Activated CD4-positive, alpha-beta T cell treated with anti-CD3 and anti-CD28 coated beads for 24 hours (primary cell): ENCODE results near the gene MOB2.

Experiments used
- DNase-seq, 2 donors: peaks; one replicate each; pipeline ENCODE4 v3.0.0-alpha.2; 2020; ENCODE audit warnings: low read depth in 2 of 2

MOB2 gene, protein sequence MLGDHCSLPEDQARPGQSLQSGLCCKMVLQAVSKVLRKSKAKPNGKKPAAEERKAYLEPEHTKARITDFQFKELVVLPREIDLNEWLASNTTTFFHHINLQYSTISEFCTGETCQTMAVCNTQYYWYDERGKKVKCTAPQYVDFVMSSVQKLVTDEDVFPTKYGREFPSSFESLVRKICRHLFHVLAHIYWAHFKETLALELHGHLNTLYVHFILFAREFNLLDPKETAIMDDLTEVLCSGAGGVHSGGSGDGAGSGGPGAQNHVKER

DNA sequence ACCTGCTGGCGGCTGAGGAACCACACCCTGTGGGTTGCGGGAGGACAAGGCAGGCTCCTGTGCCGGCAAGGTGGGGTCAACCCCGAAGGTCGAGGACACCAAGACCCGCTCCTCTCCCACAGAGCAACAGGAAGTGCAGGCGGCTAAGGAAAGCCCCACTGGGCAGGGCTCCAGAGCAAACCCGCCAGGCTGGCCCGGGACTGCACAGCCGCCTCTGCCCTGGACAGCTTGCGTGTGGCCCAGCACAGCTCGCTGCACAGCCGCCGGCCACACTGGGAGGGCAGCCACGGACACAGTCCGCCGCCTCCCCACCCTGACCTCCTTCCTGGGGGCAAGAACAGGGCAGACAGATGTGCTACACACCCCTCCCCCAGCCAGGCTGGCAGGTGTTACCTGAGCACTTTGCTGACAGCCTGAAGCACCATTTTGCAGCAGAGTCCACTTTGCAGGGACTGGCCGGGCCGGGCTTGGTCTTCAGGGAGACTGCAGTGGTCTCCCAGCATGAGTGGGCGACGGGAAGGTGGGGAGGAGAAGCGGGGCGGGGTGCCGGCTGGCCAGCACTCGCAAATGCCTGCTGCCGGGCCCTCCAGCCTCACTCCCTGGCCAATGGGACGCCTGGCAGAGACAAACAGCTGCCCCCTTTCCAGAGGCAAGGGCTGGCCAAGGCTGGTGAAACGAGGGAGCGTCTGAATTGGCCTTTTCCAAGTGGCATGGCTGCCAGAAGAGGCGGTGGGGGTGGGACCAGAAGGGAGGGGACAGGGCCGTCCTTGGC lies at the start of gene MOB2:
MOB2 (minus strand) TSS at position 726 of the 772 bp plus-strand sequence; CDS start at position 503, 223 bp downstream.
- no peak for DNase-seq

DNA sequence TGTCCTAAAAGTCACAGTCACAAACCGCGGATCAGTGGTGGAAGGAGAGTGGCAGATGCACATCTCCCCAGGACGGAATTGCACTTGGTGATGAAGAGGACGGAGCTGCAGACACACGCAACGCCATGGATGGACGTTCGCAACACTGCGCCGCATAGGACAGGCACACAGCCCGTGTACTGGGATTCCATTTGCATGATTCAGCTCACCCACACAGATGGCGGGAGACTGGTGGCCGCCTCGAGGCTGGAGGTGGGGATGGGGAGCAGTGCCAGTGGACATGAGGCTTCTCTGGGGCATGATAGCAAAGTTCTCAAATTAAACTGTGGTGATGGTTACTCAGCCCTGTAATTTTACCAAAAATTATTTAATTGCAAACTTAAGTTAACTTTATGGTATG lies 48.1 kb upstream of the MOB2 start:
- DNase-seq, result no peak

DNA sequence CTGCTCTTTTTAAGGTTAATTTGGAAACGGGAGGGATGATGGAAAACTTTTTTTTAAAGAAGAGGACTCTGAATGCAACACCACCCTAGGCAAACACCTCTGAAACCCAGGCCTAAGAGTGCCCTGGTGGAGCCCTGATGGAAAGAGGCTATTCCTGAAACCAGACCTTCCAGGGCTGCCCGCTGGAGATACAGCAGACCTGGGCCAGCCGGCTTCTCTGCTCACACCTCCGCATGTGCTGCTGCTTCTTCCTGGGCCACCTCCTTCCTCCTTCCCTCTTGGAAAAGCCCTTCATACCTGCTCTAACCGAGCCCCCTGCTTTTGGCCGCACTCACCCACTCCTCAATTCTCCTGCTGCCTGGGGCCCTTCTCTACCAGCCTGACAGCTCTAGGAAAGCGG lies 47.6 kb upstream of the MOB2 start:
- no peak for DNase-seq

DNA sequence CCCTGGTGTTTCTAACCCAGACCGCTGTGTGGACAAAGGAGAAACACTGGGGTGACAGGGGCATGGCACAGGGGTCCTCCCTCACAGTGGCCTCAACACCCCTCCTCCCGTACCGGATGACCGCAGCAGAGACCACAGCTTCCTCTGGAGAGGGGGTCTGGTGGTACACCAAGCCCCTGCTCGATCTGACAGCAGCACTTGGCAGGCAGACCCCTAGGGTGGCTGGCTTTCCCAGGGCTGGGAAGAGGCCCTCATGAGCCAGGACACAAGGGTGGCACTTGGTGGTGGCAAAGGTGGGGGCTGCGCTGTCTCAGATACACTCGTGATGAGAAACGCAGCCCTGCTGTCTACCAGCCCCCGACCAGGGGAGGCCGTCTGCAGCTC lies 46.8 kb upstream of the MOB2 start:
- no peak for DNase-seq

DNA sequence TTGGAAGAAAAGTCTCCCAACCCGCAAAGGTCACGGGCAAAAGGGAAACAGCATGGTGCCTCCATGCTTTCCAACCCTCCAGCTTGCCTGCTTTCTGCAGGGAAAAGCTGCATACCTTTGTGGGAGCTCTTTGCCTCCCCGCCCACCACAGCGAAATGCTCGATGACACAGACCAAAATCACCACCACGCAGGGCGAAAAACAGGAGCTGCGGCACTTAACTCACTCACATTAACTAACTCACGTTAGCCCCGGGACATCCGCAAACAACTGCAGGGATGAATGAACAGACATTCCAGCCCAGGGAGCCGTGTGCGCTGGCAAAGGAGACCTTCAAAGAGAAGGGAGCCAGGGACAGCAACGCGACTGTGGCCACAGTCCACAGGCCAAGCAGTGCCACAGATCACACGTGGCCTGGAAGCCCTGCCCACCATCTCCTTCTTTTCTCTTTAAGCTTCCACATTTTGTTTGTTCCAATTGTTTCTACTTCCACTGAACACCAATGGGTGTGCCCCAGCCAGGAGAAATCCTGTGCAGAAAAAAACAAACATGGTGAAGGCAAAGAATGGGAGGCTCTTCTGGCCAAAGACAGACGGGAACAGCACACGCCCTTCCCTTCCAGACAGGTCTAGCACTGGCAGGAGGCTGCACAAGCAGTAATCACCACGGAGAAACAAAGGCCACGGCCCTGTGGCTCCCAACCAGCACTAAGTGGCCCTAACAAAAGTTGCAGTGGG lies 46.2 kb upstream of the MOB2 start:
- DNase-seq, result no peak

DNA sequence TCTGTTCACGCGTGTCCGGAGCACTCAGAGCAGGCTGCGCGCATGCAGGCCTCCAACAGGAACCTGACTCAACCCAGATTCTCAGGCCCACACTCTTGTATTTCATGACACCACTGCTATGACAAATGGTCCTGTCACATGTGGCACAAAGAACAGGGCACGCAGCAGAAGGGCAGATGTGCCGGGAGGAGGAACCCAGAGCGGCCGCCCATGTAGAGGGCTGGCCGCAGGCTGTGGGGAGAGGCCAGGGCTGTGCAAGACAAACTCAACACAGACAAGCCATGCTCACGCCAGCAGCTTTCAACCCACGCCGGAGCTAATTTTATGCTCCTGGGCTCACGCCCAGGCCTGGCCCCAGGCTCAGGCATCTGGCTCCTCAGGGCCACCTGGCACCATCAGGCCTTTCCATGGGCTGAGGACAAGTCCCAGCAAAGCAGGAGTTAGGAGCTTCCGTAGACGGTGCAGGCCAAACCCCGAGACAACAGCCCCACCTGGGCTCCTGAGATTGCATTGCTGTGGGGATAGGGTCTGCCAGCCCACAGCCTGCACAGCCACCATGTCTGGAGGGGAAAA lies 45.5 kb upstream of the MOB2 start:
- no peak for DNase-seq

DNA sequence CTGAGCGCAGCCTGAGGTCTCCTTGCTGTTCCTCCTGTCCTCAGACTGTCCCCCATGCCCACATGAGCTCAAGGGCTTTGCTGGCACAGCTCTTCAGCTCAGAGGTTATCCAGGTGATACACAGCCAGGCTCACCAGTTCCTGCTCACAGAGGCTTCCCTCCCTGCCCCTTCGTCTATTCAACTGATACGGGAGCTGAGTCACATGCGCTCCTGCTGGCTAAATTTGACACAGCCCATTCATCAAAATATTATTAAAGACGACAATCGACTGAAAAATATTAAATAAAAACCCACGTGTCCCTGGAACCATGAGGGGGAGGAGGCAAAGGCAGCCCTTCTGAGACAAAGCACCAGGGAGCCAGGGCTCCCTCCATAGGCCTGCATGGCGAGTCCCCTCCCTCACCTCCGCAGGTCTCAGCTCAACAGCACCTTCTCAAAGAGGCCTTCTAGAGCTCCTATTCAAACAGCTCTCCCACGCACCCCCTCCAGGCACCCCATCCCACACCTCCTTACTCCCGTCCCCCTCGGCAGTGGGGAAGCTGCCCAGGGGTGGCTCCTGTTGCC lies 45.0 kb upstream of the MOB2 start:
- DNase-seq, result no peak

DNA sequence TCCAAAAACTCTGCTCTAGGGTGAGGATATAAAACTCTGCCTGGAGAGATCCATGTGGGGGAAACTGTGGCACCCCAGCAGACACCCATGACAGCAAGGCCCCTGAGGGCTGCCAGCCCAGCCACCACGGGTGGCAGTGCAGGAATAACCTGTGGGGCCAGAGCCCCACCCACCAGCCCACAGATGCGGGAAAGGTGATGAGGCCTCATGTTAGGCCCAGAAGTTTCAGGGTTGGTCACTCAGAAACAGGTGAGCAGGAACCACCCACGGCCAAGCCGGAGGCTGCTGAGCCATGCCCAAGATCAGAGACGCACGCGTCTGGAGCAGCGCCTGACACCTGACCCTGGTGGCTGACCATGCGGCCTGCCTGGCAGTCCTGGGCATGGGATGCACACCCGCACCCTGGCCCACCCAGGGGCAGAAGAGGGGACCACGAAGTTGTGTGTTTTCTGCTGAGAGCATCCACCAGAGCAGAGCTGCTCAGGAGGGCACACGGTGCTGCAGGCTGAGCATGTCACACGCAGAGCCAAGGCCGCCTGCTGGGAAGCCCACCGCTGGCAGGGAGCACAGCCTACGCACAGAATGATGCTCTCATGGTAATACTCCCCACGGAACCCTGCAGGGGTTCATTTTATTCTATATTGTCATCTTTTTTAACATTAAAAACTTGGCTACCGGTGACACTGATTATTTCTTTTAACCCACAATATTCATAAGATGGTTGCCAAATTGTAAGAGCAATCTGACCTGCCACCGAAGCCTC lies 44.3 kb upstream of the MOB2 start:
- no peak for DNase-seq

DNA sequence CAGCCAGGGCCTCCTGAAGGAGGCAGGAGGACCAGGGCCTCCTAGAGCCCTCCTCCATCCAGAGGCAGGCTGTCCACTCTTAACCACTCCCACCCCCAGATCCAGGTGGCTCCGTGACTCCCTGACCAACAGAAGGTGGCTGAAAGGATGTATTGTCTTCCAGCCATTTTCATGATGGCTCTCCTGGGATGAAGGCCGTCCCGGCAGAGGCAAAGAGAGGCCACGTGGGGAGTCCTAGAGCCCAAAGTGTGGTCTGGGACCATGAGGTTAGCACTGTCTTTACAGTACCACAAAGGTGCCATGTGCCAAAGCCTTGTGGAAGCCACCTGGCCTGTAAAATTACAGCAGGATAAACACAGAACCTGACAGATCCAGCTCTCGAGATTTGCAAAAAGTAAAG lies 43.2 kb upstream of the MOB2 start:
- no peak for DNase-seq

DNA sequence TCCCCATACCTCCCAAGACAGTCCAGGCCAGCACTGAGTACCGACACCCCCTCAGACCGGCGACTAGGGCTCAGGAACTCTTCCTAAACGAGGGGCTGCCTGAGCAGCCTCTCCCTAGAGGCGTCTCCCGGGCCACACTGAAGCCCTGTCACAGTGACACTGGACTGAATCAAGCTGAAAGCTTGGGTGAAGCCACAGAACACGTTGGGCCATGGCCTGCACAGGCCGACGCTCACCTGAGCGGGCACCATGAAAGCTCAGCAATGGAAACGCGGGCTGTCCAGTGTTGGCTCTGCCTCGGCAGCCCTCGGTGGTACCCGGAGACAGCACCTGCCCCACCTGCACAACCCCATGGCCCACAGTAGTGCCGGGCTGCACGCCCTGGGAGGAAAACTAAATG lies 42.7 kb upstream of the MOB2 start:
- no peak for DNase-seq

DNA sequence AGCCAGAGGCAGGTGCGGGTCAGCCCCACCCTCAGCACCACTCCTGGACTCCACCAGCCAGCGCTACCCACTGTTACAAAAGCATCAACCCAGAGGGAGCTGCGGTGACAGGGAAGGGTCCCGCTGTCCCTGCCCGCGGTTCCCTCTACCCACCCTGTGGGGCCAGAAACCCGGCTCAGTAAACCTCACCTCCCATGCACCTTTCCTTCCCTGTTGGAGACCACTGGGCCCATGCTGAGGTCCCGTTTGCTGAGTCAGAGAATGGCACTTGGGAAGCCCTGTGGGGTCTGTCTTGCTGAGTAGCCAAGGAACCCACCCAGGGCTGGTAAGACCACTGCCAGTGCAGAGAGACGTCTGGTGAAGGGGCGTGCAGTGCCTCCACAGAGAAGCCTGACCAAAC lies 42.1 kb upstream of the MOB2 start:
- DNase-seq, result no peak

DNA sequence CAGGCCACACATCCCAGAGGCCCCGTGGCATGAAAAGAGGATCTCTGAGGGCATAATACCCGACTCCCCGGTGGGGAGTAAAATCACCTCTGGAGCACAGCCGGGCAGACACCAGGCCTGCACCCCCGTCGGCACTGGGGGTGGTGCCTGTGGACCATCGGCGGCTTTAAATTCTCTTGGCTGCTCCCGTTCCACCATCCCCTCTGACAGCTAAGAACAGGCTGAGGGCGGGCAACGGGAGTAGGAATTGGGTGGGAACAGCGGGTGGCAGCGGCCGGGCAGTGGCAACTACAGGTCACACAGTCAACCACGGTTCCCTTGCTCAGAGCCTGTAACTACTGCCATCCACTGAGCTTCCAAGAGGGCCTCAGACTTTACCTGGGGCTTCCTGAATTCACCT lies 40.2 kb upstream of the MOB2 start:
- no peak for DNase-seq

DNA sequence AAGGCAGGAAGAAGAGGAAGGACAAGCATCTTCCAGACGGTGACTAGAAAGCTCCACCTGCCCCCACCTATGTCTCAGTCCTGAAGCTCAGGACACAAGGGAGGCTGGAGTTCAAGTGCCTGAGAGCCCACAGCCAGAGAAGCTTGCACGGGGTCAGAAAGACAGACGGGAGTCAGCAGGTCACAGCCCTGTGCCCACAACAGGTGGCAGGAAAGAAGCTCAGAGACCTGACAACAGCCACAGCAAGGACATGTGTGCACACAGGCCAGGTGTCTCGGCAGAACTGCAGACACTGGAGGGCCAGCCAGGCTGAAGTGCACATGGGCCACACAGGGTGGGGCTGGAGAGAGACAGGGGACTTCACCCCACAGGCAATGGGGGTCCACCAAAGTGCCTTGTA lies 37.2 kb upstream of the MOB2 start:
- no peak for DNase-seq

DNA sequence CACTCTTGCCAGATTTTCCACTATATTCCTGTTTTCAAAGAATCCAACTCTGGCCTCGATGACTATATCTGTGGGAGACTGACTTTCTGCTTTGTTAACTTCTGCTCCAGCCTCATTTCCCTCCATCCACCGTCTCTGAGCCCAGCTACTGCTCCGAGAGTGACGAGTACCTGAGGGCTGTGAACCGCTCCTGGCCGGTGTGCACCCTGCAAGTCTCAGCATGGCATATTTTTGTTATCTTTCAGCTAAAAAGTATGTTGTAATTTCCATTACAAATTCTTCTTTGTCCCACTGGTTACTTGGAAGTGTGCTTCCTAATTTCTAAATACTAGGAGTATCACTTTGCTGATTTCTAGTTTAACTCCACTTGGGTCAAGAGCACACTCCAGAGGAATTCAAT lies 36.5 kb upstream of the MOB2 start:
- DNase-seq, result no peak

DNA sequence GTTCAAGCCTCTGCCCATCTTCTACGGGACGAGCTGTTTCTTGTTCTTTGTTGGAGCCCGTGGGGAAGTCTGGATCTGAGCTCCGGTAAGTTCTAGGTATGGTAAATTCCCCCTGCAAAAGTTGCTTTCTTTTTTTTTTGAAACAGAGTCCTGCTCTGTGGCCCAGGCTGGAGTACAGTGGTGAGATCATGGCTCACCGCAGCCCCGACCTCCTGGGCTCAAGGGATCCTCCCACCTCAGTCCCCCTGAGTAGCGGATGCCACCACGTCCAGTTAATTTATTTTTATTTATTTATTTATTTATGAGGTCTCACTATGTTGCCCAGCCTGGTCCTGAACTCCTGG lies 35.5 kb upstream of the MOB2 start:
- DNase-seq, result no peak

DNA sequence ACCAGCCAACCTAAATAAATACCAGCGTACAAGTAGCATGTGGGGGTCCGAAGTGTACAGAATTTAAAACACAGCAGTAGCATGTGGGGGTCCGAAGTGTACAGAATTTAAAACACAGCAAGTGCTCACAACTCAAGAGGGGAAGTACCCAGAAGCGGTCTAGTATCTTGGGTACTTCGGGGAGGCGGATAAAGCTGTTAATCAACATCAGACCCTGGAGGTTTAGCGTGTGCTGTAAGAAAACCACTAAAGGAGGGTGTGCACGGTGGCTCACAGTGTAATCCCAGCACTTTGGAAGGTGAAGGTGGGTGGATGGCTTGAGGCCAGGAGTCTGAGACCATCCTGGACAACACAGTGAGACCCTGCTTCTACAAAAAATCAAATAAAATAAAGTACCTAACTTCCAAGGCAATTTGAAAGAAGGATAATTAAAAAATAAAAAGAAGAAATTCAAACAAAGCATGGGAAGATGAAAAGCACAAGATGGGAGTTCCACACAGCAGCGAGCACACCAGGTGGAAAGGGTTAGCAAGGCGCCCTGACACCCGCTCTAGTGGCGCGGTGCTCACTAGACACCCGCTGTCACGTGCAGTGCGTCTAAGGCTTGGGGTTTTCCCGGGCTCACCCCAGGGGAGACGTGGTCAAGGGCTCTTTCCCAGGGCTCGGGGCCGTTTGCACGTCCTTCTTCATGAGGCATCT lies 35.0 kb upstream of the MOB2 start:
- no peak for DNase-seq

DNA sequence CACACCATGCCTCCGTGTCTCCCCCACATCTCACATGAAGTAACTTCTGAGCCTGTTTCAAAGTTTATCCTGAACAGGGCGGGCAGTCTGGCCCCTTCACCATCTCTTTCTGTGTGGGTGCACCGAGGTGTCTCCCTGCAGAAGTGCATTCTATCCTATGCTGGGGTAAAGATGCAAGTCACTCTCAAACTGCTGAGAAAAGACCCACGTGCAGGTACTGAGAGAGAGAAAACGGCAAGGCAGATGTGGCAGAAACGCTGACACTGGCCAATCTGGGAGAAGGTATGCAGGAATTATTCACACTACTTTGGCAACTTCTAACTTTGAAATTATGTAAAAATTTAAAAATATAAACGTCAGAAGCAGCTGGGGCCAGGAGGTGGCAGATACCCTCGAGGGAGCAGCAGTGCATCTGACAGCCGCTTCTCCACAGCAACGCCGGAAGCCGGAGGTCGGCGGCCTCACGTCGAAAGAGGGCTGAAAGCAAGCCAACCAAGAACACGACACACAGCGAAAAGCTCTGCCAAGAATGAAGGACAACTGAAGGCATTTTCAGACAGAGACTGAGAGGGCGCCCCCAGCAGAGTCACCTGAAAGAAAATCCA lies 34.2 kb upstream of the MOB2 start:
- DNase-seq, result no peak

DNA sequence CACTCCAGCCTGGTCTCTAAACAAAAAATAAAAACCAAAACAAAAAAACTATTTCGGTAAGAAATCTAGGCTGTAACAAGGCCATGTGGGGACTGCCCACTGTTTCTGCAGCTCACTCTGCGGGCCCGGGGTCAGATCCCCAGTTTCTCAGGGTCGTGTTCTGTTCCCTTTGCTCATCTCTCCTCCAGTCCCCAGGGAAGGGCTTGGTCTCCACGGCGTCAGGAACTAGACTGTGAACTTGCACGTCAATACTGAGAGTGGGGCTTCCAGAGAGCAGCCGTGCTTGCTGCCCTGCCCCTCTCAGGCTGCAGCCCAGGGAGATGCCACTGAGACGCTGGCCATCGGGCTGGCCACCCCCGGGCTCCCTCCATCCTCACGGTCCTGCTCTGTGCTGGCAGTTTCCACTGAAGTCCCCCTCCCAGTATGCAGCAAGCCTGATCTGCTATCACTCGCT lies 33.7 kb upstream of the MOB2 start:
- DNase-seq, result no peak

DNA sequence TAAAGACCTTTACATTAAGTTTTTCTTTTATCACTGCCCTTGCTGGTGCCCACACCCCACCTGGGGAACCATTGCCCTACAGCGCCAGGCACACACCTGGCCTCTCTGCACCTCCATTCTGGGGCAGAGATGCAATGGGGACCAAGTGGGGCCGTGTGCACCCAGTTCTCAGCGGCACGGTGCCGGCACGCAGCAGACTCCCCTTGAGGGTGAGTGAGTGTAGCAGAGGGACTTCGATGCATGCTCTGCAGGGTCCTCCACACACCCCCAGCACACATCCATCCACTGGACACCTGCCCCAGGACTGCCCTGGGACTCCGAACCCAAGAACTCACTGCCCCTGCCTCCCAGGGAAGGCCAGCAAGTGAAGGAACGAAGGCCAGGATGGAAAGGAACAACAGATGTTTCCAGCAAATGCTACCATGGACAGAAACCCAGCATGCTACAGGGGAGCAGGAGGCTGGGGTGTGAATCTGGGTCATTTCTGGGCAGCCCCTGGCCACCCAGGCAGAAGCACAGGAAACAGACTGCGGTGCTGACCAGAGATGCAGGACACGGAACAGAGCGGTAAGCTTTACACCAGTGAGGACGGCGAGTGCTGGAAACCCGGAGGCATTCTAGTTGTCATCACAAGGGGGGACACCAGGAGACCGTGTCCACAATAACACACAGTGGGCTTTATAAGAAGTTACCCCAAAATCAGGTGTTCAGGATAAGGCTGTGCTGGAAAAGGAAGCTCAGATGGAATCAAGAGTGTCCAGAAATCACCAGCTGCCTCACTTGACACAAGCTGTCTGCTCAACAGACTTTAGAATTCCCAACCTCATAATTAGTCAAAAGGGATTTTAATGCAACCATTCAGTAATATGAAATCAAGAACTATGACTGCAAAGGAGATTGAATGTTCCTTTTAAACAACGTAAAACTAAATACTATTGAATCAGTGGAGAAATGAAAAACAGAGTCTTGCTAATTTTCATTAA lies 32.7 kb upstream of the MOB2 start:
- no peak for DNase-seq
